HG03025 (cell line): ENCODE results near the gene CTRB1.

Experiments
- ATAC-seq: cut with Tn5 transposase; IDR thresholded peaks from one replicate; pipeline ENCODE4 v1.9.1; 2021; ENCODE audit warnings: mild to moderate bottlenecking, moderate library complexity; ENCODE audit not compliant: unreplicated experiment, low FRiP score

Gene CTRB1

DNA sequence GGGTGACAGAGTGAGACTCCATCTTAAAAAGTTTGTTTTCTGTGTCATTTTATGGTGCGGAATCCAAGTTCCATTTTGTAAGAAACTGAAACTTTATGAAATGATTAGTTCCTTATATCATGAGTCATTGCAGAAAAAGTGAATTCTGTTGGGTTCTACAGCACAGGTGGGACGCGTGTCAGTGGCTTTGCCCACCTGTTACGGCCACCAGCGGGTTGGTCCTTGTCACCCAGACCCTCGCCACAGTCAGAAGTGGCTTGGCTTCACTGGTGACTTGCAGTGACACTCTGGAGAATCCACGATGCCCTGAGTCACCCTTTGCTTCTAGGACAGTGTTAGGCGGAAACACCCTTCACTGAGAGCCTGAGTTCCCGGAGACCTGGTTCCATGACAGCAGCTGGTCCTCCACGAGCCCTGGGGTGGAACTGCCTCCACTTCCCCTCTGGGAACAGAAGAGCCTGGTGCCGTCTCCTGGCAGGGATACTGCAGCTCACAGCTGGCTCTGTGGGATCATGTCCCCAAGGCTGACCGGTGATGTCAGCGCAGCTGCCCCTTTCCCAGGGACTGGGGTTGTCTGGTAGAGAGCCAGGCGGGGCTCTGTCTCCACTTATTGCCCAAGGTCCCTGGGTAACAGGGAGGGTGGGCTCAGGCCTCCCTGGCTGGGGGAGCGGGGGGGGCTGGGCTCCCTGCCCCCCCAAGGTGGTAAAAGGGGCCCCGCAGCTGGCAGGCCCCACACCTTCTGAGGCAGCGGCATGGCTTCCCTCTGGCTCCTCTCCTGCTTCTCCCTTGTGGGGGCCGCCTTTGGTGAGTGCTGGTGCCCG lies at the start of gene CTRB1:
Gene CTRB1 (plus strand): TSS at position 733 of the 821 bp plus-strand sequence. CDS start 20 bp downstream, at position 753.
- ATAC-seq: no peak

DNA sequence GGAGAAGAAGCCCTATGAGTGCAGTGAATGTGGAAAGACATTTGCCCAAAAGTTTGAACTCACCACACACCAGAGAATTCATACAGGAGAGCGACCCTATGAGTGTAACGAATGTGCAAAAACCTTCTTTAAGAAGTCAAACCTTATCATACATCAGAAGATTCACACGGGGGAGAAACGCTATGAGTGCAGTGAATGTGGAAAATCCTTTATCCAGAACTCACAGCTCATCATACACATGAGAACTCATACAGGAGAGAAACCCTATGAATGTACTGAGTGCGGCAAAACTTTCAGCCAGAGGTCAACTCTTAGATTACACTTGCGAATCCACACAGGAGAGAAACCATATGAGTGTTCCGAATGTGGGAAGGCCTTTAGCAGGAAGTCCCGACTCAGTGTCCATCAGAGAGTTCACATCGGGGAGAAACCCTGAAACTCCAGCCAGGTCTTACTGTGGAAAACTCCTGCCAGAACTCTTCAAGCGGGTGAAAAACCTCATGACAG lies 48.8 kb upstream of the CTRB1 start:
- no peak for ATAC-seq

DNA sequence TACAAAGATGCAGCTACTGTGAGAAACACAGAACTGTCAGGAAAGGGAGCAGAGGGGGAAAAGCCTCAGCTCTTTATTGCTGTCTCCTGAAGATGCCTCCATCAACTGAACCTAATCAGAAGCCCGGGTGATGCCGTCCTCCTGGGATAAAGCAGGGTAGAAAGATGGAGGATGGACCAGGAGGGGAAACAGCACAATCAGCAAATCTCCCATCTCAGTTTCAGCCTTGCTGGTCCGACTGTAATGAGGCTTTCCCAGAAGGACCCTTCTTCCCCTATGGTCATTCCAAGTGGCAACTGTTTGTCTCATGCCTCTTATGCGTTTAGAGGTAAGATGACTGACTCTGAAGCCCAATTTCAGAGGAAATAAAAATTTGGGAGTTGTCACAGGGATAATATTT lies 46.2 kb upstream of the CTRB1 start:
- no peak for ATAC-seq

DNA sequence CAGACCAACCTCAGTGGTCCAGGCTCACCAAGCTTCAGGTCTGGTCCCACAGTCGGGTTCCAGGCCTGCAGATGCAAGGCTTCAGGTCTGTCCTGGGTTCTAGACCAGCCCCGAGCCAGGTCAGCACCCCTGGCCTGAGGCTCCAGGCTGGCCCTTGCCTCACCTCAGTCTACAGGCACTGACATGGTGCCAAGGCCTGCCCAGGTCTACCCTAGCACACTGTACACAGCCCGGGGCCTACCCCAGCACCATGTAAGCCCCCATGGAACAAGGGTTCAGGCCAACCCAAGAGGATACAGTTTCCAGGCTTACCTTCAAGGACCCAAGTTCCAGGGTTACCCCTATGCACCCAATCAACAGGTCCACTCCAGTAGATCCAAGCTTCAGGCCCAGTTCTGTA lies 43.7 kb upstream of the CTRB1 start:
- no peak for ATAC-seq

DNA sequence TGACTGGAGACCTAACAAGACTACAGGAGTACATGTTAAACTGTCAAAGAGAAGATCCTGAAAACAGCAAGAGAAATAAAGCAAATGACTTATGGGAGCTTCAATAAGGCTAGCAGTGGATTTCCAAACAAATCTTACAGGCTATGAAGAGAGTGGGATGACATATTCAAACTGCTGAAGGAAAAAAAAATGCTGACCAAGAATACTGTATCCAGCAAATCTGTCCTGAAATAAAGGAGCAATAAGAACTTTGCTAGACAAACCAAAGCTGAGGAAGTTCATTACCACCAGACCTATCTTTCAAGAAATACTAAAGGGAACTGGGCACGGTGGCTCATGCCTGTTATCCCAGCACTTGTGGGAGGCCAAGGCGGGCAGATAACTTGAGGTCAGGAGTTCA lies 41.9 kb upstream of the CTRB1 start:
- ATAC-seq: no peak

GRCh38 chr16:75179208-75179607 lies 39.6 kb upstream of the CTRB1 start:
- ATAC-seq: no peak

DNA sequence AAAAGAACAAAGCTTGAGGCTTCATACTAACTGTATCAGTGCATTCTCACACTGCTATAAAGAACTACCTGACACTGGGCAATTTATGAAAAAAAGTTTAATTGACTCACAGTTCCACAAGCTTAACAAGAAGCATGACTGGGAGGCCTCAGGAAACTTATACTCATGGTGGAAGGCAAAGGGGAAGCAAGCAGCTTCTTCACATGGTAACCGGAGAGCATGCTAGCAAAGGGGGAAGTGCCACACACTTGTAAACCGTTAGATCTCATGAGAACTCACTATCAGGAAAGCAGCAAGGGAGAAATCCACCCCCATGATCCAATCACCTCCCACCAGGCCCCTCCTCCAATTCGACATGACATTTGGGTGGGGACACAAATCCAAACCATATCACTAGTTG lies 37.2 kb upstream of the CTRB1 start:
- ATAC-seq: no peak

DNA sequence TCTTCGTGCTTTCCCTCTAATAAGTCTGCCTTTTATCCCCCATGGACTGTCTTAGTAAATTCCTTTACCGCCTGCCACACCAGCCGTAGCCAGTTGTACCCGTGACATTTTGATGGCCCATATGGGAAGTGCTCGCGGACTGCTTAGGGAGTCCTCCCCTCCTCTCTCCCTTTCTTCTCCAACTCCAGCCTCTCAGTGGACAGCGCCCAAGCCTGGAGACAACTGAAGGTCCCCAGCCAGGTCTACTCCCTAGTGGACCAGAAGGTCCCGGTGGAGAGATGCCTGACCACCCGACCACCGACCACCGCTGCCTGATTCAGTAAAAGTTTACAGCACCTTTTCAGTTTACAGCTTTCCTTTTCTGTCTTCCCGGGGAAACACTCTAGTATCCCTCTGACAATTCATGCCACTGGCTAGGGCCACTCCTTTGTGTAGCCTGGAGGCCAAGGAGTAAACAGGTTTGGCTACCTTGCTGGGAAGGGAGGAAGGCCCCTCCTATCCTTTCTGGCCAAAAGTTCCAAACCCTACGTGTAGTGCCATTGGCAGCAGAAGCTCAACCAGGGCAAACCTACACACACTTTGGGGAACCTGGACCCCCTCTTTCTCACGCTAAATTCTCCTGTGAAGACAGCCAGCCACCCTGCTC lies 29.8 kb upstream of the CTRB1 start:
- ATAC-seq: no peak

GRCh38 chr16:75189638-75190245 lies 29.0 kb upstream of the CTRB1 start:
- ATAC-seq: no peak

GRCh38 chr16:75192606-75193264 lies 26.1 kb upstream of the CTRB1 start:
- no peak for ATAC-seq

DNA sequence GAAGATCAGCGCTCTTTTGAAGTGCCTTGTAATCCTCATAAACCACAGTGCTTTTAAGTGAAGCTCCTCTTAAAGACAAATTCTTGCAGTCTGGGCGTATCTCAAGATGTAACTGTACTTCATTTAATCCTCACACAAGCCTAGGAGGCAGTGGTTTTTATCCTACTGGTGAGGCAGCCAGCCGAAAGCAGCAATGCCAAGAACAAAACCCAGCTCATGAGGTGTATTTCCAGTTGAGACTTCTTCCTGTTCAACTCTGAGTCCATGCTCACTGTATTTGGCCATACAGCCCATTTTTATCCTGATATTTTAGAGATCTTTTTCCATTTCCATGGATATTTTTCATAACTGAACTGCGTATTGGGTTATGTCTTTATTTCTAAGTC lies 25.5 kb upstream of the CTRB1 start:
- no peak for ATAC-seq

DNA sequence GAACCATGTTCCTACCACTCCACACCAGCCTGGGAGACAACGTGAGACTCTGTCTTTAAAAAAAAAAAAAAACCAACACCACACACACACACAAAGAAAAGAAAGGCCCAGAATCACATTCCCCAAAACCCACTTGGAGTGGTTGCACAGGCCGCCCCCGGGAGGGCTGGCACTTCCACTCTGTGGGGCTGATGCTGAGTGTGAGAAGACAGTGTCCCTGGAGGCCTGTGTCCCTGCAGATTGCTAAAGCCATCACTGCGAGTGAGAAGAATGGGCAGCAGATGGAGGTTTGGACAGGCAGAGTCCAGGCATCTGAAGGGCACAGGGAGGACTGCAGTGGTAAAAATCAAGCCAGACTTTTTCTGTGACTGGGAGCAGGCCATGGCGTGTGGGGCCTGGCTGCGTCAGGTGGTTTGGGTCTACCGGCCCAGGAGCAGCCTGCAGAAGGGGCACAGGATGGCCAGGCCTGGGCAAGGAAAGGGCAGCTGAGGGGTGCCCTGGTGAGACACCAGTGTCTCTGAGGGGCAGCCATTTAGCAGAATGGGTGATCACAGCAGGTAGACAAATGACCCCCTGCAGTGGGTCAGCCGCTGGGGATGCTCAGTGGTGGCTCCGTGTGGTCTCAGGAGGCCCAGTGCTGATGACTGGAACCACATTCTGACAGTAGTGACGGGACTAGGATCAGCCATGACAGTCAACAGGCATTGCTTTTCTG lies 24.9 kb upstream of the CTRB1 start:
- ATAC-seq: no peak

GRCh38 chr16:75195811-75196790 lies 22.7 kb upstream of the CTRB1 start:
- ATAC-seq: no peak

DNA sequence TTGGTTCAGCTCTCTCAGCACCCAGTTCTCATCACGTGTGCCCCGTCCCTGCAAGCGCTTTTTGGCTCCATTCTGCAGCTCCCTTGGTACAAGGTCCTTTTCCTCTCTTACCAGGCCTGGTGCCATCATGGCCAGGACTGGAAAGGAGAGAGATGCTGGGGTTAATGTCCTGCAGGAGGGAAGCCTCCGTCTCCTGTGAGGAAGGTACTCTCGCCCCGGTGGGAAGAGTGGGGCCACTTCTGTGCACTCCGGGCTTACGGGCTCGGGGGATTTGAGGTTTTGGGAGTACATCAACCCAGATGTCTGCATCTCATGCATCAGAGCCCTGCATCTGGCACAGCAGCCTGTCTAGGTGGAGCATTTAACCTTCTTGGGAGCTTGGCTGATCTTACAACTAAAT lies 22.0 kb upstream of the CTRB1 start:
- ATAC-seq: no peak

- ATAC-seq: no peak
Observed at GRCh38 chr16:75197522-75198134, 21.2 kb upstream of the CTRB1 start.

DNA sequence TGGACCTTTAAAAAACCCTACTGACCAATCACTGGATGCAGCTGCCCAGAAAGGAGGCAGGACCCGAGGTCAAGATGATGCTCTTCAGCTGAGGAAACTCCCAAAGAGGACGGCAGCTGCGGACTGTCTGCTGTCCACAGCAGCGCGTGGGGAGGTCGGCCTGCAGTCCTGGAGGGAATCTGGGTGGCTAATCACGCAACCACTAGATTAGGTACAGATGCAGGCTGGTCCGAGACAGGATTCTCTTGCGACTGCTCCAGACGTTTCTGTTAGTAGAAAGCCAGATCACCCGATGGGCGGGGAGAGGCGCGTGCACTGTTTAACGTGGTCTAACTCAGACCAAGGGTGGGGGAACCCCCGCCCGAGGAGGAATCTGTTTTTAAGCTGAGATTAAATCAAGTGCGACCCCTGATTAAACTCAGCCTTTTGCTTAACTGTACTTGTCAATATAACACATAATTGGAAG lies 20.6 kb upstream of the CTRB1 start:
- no peak for ATAC-seq

DNA sequence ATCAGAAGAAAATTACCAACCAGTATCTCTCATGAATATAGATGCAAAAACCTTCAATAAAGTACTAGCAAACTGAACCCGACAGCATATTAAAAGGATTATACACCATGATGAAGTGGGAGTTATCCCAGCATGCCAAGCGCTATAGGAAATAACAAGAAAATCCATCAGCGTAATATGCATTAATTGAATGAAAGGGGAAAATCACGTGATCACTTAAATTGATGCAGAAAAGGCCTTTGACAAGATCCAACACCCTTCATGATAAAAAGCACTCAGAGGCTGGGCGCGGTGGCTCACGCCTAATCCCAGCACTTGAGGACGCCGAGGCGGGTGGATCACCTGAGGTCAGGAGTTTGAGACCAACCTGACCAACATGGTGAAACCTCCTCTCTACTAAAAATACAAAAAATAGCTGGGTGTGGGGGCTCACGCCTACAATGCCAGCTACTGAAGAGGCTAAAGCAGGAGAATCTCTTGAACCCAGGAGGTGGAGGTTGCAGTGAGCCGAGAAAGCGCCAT lies 16.7 kb upstream of the CTRB1 start:
- no peak for ATAC-seq

- ATAC-seq: no peak
Observed at GRCh38 chr16:75203096-75203495, 15.7 kb upstream of the CTRB1 start.
